ENCODE results near the gene PRRG1.
"Not testable (repeated sequence)": the region's sequence is repeated elsewhere in the genome, so short reads cannot be mapped to it uniquely, and the experiment has no call there.

The PRRG1 gene

DNA sequence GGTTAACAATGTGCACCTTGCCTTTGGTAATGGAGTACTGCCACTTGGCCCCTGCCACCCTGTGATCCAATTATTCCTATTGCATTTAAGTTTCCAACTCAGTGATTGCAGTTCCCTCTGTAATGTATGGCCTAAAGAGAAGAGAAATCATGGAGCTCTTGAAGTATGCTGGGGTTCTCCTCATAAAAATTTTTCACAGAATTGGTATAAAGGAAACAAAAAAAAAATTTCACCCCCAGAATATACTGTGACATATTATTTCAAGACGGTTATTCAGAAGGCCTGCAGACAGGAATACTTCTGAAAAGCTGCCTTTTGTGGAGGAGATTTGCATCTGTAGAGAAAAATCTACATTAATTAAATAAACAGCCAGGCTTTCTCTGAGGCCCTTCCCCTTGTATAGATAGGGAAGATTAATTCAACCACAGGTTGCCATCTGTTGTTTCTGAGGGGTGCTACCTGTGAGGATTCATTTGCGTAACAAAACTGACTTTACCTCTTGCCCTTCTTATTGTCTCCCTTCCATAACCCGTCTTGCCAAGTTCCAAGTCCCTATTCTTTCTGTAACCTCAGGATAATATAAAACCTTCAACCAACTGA is 127.5 kb downstream of the PRRG1 start:
- DNase-seq = no peak

DNA sequence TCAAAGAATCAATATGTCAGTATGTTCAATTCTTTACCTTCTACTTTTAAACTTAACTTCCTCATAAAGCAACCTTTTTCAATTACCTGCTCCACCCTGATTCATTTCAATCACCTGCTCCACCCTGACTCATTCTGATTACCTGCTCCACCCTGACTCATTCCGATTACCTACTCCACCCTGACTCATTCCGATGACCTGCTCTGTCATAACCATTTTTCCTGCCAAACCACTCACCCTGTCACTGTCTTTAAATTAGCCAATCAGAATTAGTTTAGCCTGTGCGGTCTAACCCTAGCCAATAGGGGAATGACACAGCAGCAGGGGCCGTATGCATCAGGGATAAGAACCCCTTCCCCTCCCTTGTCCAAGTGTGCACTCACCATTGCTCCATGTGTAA is 135.2 kb downstream of the PRRG1 start:
- not testable (repeated sequence) for DNase-seq

DNA sequence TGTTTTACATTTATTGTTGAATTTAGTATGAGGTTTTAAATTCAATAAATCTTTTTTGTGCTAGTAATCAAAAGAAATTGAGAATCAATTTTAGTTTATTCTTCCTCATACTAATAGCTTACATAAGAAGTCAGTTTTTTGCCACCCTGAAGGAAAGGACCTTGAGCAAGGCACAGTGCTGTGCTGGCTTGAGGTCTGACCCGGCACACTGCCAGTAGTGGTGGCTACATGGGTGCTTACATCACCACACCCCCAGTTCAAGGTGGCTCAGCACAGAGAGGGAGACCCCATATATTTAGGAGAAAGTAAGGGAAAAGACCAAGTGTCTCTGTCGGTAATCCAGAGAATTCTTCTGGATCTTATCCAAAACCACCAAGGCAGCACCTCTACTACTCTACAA is 136.3 kb downstream of the PRRG1 start:
- DNase-seq = no peak

DNA sequence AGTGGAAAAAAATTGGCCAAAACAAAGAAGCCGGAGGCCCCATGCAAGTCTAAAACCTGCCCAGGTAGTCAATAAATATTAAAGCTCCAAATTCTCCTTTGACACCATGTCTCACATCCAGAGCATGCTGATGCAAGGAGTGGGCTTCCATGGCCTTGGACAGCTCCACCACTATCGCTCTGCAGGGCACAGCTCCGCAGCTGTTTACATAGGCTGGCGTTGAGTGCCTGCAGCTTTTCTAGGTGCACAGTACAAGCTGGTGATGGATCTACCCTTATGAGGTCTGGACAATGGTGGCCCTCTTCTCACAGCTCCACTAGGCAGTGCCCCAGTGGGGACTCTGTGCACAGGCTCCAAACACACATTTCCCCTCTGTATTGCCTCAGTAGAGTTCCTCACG is 138.1 kb downstream of the PRRG1 start:
- no peak for DNase-seq

DNA sequence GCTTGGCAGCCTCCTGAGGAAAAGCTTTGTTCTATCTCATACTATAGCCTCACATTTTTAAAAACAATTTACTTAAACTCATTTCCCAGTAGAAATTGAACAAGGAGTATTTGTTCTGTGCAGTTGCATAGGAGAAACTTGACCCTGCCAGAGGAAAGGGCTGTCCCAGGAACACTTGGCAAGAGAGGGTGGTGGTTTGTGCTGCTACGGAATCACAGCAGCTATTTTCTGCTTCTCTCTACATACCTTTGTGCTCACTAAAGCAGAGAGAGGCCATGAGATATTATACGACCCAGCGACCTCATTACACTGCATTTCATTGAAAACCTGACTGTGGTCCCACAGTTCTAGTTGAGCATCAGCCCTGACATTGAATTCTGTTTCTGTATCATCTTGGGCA is 139.2 kb downstream of the PRRG1 start:
- DNase-seq = no peak

DNA sequence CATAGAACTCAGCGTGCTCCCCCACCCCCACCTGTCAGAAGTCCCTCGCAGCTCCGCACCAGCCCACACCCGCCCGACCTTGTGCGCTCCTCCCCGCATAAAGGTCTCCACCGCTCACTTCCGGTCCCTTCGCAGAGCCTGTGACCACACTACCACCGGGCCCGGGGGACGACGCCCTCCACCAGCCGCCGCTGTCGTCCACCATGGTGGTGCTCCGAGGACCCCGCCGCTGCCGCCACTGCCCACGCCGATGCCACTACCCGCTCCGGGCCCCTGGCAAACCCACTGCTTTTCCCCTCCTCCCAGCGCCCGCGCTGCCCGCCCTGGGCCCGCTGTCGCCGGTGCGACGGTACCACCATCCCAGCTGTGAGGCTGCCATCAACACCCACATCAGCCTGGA is 142.5 kb downstream of the PRRG1 start:
- DNase-seq = no peak

DNA sequence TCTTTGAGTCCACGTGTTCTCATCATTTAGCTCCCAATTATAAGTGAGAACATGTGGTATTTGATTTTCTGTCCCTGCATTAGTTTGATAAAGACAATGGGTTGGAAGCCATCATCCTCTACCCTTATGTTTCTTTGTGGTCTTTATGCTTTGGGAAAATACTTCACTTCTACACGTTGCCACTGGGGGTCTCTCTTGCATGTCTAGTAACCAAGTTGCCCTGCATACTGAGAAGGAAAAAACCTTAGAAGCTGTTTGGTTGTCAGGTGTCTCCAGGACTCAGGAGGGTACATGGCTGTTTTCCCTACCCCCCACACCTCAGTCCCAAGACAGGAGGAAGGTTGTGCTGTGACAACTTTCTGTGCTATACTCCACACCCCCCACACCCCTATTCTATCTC is 146.6 kb downstream of the PRRG1 start:
- DNase-seq = not testable (repeated sequence)

DNA sequence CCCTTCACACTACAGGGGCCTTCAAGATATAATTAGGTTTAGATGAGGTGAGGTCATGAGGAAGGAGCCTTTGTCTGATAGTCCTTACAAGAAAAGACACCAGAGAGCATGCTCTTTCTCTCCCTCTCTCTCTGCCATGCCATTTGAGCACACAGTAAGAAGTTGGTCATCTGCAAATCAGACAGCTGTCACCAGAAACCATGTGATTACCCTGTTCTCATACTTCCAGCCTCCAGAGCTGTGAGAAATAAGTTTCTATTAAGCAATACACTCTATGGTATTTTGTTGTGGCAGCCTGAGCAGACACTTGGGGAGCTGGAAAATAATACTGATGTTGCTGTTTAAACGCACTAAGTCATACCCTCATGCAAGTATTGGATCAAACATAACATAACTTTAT is 148.0 kb downstream of the PRRG1 start:
- DNase-seq = not testable (repeated sequence)

DNA sequence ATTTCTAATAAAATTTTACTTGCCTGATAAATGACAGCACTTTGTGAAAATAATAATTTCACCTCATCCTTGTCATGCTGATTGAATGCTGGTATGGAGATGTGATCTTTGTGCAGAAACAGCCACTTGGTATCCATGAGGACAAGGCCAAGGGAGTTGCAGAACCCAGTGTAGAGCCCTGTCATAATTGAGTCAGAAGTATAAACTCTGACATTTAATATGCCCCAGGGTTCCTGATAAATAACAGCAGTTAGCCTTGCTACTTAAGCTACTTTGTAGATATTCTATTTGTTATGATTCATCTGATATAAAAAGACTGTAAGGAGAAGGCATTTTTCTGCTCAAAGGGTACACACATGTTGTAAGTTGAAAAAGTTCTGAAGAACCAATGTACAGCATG is 149.2 kb downstream of the PRRG1 start:
- not testable (repeated sequence) for DNase-seq

DNA sequence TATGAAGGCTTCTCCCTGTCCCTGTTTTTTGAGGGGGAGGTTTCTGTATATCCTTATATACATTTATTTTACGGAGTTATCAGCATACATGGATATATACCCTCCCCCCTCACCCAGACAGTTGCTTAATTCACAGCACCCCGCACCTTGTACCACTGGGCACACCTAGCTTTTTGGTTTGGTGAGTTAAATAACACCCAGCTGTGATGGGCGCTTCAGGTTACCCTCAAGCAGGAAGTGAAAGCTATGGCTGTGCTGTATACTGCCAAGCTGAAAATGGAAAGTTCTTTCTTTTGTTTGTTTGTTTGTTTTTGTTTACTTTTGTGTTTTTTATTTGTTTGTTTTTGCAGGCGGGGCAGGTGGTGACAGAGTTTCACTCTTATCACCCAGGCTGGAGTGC is 150.5 kb downstream of the PRRG1 start:
- not testable (repeated sequence) for DNase-seq

DNA sequence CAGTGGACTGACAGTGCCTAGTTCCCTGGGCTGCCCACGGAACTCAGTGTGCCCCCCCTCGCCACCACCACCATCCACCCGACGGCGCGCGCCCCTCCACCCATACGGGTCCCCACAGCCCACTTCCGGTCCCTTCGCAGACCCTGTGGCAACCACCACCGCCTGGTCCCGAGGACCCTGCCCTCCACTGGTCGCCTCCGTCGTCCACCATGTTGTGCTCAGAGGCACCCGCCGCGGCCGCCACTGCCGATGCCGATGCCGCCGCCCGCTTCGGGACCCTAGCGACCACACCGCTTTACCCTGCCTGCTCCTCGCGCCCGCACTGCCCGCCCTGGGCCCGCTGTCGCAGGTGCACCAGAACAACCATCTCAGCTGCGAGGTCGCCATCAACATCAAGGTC is 155.8 kb downstream of the PRRG1 start:
- no peak for DNase-seq

Data from stimulated activated CD4-positive, alpha-beta T cell treated with anti-CD3 and anti-CD28 coated beads, Interleukin-4, amount 100 ng/mL, for 24 hours (primary cell).